GM18951 (cell line): Measurements from ENCODE around the gene PLSCR4.

Experiments
- POLR2A ChIP-seq: IDR thresholded peaks from 4 replicates; pipeline ENCODE4 v1.6.1; 2011; ENCODE audit warnings: mild to moderate bottlenecking; ENCODE audit not compliant: insufficient read length, insufficient read depth; ENCODE audit errors: extremely low read depth
- in situ Hi-C: fragments of 300-500 bp; cut with MboI; formaldehyde crosslinking; loops from one replicate; pipeline ENCODE4 v1.12.0; 2022; ENCODE audit warnings: low sequenced_read_pairs, mixed read lengths, inconsistent platforms; ENCODE audit not compliant: unreplicated experiment

Gene PLSCR4

GRCh38 chr3:146142757-146143156, 108.1 kb downstream of the PLSCR4 start:
- TF ChIP-seq POLR2A: no peak
- in situ Hi-C loops: no loop called here
